PFSK-1 (cell line): ENCODE measurements around the gene CUX1.

Experiments
- POLR2AphosphoS5 ChIP-seq: IDR thresholded peaks from 2 replicates; pipeline ENCODE4 v1.6.1; 2012; ENCODE audit warnings: low read depth, mild to moderate bottlenecking, control low read depth, low read length, moderate library complexity
- SIN3A ChIP-seq: IDR thresholded peaks from 2 replicates; pipeline ENCODE4 v1.6.1; 2012; ENCODE audit warnings: mild to moderate bottlenecking, low read length, moderate library complexity, borderline replicate concordance; ENCODE audit not compliant: insufficient read depth
- TAF1 ChIP-seq: IDR thresholded peaks from 2 replicates; pipeline ENCODE4 v1.6.1; 2012; ENCODE audit warnings: low read length, control low read depth, borderline replicate concordance; ENCODE audit not compliant: insufficient read depth
- TF ChIP-seq, protein P1 (sequence below), 2 experiments: IDR thresholded peaks; 2 replicates each; pipeline versions ENCODE4 v1.6.1 to v1.8.0; 2011 to 2012; ENCODE audit warnings: low read depth in 2 of 2, low read length in 2 of 2, control low read depth in 1 of 2, inconsistent platforms in 1 of 2, mild to moderate bottlenecking in 1 of 2, moderate library complexity in 1 of 2; ENCODE audit not compliant: insufficient read depth in 1 of 2

GRCh38 chr7:101882005-101882421 lies 64.6 kb downstream of the CUX1 start:
- TF ChIP-seq, protein P1, sequence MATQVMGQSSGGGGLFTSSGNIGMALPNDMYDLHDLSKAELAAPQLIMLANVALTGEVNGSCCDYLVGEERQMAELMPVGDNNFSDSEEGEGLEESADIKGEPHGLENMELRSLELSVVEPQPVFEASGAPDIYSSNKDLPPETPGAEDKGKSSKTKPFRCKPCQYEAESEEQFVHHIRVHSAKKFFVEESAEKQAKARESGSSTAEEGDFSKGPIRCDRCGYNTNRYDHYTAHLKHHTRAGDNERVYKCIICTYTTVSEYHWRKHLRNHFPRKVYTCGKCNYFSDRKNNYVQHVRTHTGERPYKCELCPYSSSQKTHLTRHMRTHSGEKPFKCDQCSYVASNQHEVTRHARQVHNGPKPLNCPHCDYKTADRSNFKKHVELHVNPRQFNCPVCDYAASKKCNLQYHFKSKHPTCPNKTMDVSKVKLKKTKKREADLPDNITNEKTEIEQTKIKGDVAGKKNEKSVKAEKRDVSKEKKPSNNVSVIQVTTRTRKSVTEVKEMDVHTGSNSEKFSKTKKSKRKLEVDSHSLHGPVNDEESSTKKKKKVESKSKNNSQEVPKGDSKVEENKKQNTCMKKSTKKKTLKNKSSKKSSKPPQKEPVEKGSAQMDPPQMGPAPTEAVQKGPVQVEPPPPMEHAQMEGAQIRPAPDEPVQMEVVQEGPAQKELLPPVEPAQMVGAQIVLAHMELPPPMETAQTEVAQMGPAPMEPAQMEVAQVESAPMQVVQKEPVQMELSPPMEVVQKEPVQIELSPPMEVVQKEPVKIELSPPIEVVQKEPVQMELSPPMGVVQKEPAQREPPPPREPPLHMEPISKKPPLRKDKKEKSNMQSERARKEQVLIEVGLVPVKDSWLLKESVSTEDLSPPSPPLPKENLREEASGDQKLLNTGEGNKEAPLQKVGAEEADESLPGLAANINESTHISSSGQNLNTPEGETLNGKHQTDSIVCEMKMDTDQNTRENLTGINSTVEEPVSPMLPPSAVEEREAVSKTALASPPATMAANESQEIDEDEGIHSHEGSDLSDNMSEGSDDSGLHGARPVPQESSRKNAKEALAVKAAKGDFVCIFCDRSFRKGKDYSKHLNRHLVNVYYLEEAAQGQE (IDR thresholded peaks at IDR 0.05; ENCODE audit: insufficient read depth in 1 of 2, low read depth in 2 of 2, low read length in 2 of 2) = no peak
- no peak for TF ChIP-seq TAF1
- TF ChIP-seq POLR2AphosphoS5 = no peak
- TF ChIP-seq SIN3A = no peak
